Ishikawa (cell line): Measurements from ENCODE around the gene KCNH2.

Experiments used
- CEBPB ChIP-seq: IDR thresholded peaks from 2 replicates; pipeline ENCODE4 v1.6.1; 2012
- CREB1 ChIP-seq: IDR thresholded peaks from 2 replicates; pipeline ENCODE4 v1.6.1; 2012; ENCODE audit warnings: low read depth
- EGR1 ChIP-seq: IDR thresholded peaks from 2 replicates; pipeline ENCODE4 v1.6.1; 2012
- EP300 ChIP-seq: IDR thresholded peaks from 2 replicates; pipeline ENCODE4 v1.6.1; 2012; ENCODE audit warnings: borderline replicate concordance
- FOXM1 ChIP-seq: IDR thresholded peaks from 2 replicates; pipeline ENCODE4 v1.6.1; 2012; ENCODE audit warnings: low read depth, borderline replicate concordance
- MAX ChIP-seq: IDR thresholded peaks from 2 replicates; pipeline ENCODE4 v1.6.1; 2012
- NFIC ChIP-seq: IDR thresholded peaks from 2 replicates; pipeline ENCODE4 v1.6.1; 2012
- RAD21 ChIP-seq: IDR thresholded peaks from 2 replicates; pipeline ENCODE4 v1.6.1; 2012; ENCODE audit warnings: low read depth
- REST ChIP-seq: IDR thresholded peaks from 2 replicates; pipeline ENCODE4 v1.6.1; 2012; ENCODE audit warnings: low read depth, mild to moderate bottlenecking
- TAF1 ChIP-seq: IDR thresholded peaks from 2 replicates; pipeline ENCODE4 v1.6.1; 2012; ENCODE audit warnings: low read depth, mild to moderate bottlenecking
- TCF12 ChIP-seq: IDR thresholded peaks from 2 replicates; pipeline ENCODE4 v1.6.1; 2012; ENCODE audit warnings: low read depth
- TEAD4 ChIP-seq: IDR thresholded peaks from 2 replicates; pipeline ENCODE4 v1.6.1; 2012
- USF1 ChIP-seq: IDR thresholded peaks from 2 replicates; pipeline ENCODE4 v1.6.1; 2012
- YY1 ChIP-seq: IDR thresholded peaks from 2 replicates; pipeline ENCODE4 v1.6.1; 2012; ENCODE audit warnings: low read depth
- ZBTB7A ChIP-seq: IDR thresholded peaks from 2 replicates; pipeline ENCODE4 v1.6.1; 2012; ENCODE audit warnings: low read depth

The KCNH2 gene

GRCh38 chr7:150994838-150995510 lies 16.9 kb upstream of the KCNH2 start:
- TF ChIP-seq YY1 (no peak), NFIC (no peak), EGR1 (no peak)

- TF ChIP-seq TEAD4 (no peak), MAX (no peak), FOXM1 (no peak), NFIC (no peak), CEBPB (no peak), REST (no peak), ZBTB7A (no peak), TAF1 (no peak), YY1 (no peak), EGR1 (no peak), EP300 (no peak), TCF12 (no peak), CREB1 (no peak), USF1 (no peak), RAD21 (no peak)
Observed at GRCh38 chr7:150994141-150994837, 16.2 kb upstream of the KCNH2 start.

GRCh38 chr7:150993511-150993910 lies 15.4 kb upstream of the KCNH2 start:
- TF ChIP-seq EP300 (no peak), EGR1 (no peak), TAF1 (no peak), RAD21 (no peak), CEBPB (no peak), REST (no peak), ZBTB7A (no peak), FOXM1 (no peak), CREB1 (no peak)

GRCh38 chr7:150992833-150993302 lies 14.7 kb upstream of the KCNH2 start:
- no peak for TF ChIP-seq MAX
- no peak for TF ChIP-seq REST
- TF ChIP-seq YY1: no peak
- no peak for TF ChIP-seq ZBTB7A
- no peak for TF ChIP-seq TEAD4
- no peak for TF ChIP-seq USF1
- TF ChIP-seq TAF1: no peak
- TF ChIP-seq FOXM1: no peak
- no peak for TF ChIP-seq TCF12
- no peak for TF ChIP-seq RAD21
- TF ChIP-seq CREB1: no peak
